EL (cell line): ENCODE results near the gene BSPRY.
"Not testable (repeated sequence)": the region's sequence is repeated elsewhere in the genome, so short reads cannot be mapped to it uniquely, and the experiment has no call there.

Experiments
- DNase-seq: peaks from one replicate; pipeline ENCODE4 v3.0.0-alpha.2; 2016

BSPRY gene

DNA sequence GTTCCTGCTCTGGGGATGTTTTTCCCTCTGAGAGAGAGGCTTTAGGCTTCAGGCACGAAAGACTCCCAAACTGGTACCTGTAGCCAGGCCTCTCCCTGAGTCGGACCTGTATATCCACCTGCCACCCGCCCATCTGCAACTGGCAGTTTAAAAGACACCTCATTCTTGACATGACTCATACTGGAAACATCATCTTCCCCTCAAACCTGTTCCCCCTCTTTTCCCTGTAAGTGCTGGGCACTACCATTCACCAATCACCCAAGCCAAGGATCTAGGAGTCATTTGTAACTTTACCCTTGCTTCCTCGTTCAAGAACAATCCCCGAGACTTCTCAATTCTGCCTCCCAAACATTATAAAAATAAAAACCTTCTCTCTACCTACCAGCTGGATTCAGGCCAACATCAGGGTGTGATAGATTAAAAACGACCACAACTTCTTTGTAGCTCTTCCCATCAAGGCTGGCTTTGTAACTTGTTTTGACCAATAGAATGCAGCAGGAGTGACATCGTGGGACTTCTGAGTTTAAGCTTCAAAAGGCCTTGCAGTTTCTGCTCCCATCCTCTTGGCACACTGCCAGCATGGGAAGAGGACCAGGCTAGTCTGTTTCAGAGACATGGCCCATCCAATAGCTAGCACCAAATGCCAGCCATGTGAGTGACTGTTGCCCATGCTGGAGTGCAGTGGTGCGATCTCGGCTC is 7.5 kb upstream of the BSPRY start:
- no peak for DNase-seq

DNA sequence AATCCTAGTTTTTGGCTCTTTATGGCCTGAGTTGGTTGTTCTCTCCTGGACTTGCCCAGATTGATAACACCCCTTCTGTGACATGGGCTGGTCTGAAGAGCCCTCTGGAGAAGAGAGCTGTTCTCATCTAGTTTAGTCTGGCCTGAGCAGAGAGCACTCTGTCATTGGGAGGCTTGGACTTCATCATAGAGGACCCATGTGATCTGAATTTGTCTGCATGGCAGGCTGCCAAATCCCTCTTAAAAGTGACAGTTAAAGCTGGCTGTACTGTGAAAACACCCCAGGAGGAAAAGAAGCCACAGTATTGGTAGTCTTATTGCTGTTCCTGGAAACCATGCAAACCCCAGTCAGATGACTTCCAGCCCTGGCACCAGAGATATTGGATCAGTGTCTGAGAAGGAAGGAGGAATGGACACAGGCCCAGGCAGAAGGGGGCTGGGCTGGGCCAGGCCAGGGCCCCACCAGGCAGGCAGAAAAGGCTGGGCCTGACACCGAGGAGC is 5.6 kb upstream of the BSPRY start:
- peak; percentile 25 for DNase-seq

DNA sequence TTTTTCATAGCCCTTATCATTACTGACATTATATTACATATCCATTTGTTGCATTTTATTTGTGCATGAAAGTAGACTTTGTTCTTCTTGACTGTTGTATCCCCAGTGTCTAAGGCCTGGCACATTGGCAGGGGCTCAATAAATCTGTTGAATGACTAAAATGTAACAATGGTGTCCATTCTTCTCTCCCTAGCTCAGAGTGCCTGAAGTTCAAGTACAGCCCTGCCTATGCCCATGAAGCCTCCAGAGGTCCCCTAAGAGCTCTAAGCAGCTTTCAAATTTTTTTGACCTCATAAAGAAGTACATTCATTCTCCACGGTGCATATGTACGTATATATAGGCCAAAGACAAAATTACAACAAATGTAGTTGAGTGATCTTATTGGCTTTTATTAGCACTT is 4.2 kb upstream of the BSPRY start:
- no peak for DNase-seq

- DNase-seq = no peak
Observed at GRCh38 chr9:113345671-113346070, 3.7 kb upstream of the BSPRY start.

DNA sequence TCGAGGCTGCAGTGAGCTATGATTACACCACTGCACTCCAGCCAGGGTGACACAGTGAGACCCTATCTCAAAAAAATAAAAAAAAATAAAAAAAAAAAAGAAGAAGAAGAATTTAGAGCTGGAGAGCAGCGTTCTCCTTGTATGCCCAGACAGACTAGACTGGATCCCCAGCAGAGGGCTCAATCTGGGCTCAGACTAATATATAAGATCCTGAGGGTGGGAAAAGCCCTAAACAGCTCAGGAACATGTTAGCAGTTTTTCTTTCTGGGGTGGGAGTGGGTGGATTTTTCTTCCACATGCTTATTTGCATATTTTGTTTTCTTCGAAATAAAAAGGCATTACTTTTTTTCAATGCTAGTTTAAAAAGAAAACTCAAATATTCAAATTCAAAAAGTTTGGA is 904 bp upstream of the BSPRY start:
- DNase-seq = no peak

- DNase-seq = no peak
Observed at GRCh38 chr9:113349066-113349444, 286 bp upstream of the BSPRY start.

DNA sequence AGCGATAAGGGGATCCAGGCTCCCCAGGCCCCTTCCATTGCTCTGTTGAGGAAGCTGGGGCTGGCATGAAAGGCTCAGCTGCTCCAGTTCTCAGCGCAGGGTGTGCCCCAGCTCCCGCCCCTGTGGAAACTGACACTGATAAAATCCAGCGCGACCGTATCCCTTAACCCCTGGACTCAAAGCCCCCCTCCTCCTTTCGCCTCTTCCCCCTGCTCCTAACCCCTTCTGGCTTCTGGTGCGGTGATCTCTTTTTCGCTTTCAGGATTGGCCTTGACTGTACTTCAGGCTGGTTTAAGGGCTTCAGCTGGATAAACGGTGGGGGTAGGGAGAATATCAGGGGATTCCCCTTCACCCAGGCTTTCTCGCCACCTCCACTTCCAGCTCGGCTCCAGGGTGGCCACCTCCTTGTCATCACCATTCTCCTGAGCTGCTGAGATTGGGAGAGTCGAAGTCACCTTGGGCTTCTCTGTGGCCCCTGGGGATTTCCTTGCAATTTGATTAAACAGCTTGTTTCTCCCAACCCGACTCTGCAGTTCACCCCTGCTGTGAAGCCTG is 843 bp downstream of the BSPRY start:
- DNase-seq = no peak

- DNase-seq = no peak
Observed at GRCh38 chr9:113350937-113351336, 1.6 kb downstream of the BSPRY start.

- DNase-seq = no peak
Observed at GRCh38 chr9:113352006-113352405, 2.7 kb downstream of the BSPRY start.

GRCh38 chr9:113352411-113352810 is 3.1 kb downstream of the BSPRY start:
- no peak for DNase-seq

DNA sequence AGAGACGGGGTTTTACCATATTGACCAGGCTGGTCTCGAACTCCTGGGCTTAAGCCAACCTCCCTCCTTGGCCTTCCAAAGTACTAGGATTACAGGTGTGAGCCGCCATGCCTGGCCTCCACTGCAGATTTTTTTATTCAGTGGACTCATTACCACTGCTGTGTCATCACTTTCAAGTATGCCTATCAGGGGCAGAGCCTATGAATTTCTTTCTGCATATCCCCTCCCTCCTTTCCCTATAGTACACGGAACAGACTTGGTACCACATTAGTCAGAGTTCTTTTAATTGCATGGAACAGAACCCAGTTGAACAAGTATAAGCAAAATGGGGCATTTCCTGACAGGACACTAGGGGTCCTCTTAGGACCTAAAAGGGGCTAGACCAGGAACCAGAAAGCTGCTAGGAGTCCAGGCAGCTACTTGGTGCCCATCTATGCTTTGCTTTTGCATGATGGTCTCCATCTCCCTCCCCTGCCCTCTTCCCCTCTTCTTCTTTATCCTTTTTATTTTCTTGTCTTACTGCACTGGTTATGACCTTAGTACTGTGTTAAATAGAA is 5.8 kb downstream of the BSPRY start:
- DNase-seq = no peak

DNA sequence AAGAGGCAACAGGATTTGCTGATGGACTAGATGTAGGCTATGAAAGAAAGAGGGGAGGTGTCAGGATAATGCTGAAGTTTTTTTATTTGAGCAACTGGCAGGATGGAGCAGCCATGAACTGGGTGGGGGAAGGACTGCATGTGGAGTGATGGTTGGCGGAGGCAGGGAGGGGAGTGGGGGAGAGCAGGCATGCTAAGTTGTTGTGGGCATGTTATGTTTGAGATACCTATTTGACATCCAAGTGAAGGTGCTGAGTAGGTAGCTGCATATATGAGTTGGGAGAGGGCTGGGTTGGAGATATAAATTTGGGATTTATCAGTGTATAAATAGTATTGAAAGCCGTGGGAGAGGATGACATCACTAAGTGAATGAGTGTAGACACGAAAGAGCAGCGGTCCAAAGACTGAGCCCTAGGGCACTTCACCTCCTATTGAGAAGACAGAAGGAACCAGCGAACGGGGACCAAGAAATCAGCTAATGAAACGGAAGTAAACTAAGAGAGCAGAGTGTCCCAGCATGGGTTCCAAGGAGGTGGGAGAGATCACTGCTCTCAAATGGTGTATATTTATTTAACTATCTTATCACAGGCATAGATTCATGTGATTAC is 7.4 kb downstream of the BSPRY start:
- no peak for DNase-seq

- no peak for DNase-seq
Observed at GRCh38 chr9:113359385-113359784, 10.0 kb downstream of the BSPRY start.

DNA sequence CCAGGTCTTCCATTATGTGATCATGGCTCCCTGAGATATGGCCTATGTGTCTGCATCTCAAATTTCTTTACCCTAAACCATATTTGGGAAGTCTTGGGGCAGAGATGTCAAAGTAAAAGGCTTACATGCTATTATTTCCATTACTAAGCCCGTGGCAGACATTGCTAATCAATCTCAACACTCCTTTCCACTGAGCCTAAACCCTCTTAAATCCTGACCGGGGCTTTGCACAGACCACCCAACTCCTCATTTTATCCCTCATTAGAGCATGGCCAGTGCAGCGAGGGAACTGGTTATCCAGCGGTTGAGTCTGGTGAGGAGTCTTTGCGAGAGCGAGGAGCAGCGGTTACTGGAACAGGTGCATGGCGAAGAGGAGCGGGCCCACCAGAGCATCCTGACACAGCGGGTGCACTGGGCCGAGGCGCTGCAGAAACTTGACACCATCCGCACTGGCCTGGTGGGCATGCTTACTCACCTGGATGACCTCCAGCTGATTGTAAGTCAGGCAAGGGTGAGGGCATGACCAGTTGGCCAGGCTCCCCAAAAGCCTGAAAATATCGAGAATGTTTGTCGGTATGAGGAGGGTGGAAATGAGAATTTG is 11.0 kb downstream of the BSPRY start:
- DNase-seq = no peak

DNA sequence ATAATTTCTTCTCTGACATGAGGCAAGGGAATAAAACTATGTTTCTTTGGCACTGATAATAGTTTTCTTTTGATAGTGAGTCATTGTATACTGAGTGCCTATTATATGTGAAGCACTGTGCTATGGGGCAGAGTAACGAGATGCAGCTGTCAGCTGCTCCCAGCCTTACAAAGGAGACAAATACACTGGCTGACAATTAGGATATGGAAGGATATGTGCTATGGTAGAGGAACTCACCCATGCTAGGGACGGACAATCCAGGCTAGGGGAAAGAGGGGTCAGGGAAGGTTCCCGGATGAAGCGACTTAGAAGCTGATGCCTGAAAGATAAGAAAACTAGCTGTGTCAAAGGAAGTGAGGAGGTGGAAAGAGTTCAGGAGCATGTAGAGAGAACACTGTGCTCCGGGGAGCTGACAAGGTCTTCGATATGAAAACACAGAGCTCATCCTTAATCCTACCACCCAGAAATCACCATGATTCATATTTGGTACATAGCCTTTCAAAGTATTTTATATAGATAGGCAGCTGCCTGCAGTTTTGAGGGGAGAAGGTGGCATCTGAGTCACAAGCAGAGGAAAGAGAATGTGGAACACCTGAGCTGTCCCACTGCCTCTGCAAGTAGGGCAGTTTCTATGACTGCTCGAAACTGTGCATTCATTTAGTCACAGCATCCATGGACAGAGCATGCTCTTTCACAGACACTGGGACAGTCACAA is 12.1 kb downstream of the BSPRY start:
- peak; percentile 30 for DNase-seq

DNA sequence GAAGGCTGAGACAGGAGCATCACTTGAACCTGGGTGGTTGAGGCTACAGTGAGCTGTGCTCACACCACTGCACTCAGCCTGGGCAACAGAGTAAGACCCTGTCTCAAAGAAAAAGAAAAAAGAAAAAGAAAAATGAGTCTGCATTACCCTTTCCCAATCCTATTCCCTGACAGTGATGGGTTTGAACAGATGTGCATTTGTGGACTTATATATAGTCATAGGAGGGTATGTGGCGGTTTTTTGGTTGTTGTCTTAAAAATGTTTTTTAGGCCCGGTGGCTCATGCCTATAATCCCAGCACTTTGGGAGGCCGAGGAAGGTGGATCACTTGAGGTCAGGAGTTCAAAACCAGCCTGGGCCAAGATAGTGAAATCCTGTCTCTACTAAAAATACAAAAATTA is 14.0 kb downstream of the BSPRY start:
- no peak for DNase-seq

DNA sequence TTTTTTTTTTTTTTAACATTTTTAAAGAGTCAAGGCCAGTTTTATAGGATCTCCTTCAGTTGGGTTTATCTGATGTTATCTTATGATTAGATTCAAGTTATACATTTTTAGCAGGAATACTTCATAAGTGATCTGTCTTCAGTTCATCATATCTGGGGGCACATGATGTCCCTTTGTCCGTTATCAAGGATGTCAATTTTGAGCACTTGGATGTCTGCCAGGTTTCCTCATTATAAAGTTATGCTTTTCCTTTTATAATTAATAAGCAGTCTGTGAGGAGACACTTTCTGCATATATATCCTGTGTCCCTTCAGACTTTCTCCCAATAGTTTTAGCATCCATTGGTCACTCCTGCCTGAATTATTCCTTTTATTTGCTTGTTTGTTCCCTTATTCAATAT is 15.6 kb downstream of the BSPRY start:
- no peak for DNase-seq

- DNase-seq = not testable (repeated sequence)
Observed at GRCh38 chr9:113365652-113366051, 16.3 kb downstream of the BSPRY start.

- DNase-seq = no peak
Observed at GRCh38 chr9:113368348-113368981, 19.1 kb downstream of the BSPRY start.

GRCh38 chr9:113368982-113369854 is 19.9 kb downstream of the BSPRY start:
- DNase-seq = no peak

- DNase-seq = no peak
Observed at GRCh38 chr9:113369855-113370140, 20.5 kb downstream of the BSPRY start.

- no peak for DNase-seq
Observed at GRCh38 chr9:113370806-113371325, 21.5 kb downstream of the BSPRY start.
